IPS-20b (cell line): ENCODE results near the gene PCNP.
"Not testable (repeated sequence)": the region's sequence is repeated elsewhere in the genome, so short reads cannot be mapped to it uniquely, and the experiment has no call there.

ENCODE experiments used
- H3K27ac ChIP-seq: one replicate; pipeline ENCODE4 v1.5.1; 2013; ENCODE audit warnings: low read length
- H3K27me3 ChIP-seq: 2 replicates; pipeline ENCODE4 v1.6.1; 2013; ENCODE audit warnings: mild to moderate bottlenecking, low read length, inconsistent platforms; ENCODE audit not compliant: insufficient read depth
- H3K36me3 ChIP-seq: 2 replicates; pipeline ENCODE4 v1.6.1; 2013; ENCODE audit warnings: low read depth, mild to moderate bottlenecking, inconsistent platforms, low read length, moderate library complexity; ENCODE audit not compliant: insufficient read depth
- H3K4me1 ChIP-seq: 2 replicates; pipeline ENCODE4 v1.6.1; 2013; ENCODE audit warnings: mild to moderate bottlenecking, control low read depth, inconsistent platforms, low read length, moderate library complexity; ENCODE audit not compliant: insufficient read depth
- H3K4me3 ChIP-seq: 2 replicates; pipeline ENCODE4 v1.5.1; 2013; ENCODE audit warnings: mild to moderate bottlenecking, low read length, inconsistent platforms
- H3K9ac ChIP-seq: 2 replicates; pipeline ENCODE4 v1.6.1; 2013; ENCODE audit warnings: low read depth, mild to moderate bottlenecking, inconsistent platforms, low read length, moderate library complexity
- H3K9me3 ChIP-seq: 2 replicates; pipeline ENCODE4 v1.6.1; 2013; ENCODE audit warnings: mild to moderate bottlenecking, low read depth, low read length, inconsistent platforms; ENCODE audit not compliant: insufficient read depth

The PCNP gene

GRCh38 chr3:101618726-101619125, 44.7 kb downstream of the PCNP start:
- Histone ChIP-seq H3K9ac (no peak overlapping the region), H3K4me1 (no peaks in the 10 kb centered on the region), H3K36me3 (no peaks in the 10 kb centered on the region), H3K27me3 (no peaks in the 10 kb centered on the region), H3K4me3 (no peak overlapping the region), H3K27ac (no peak overlapping the region), H3K9me3 (no peaks in the 10 kb centered on the region)

GRCh38 chr3:101619734-101620133, 45.8 kb downstream of the PCNP start:
- H3K27me3 ChIP-seq, result no peaks in the 10 kb centered on the region
- no peak overlapping the region for H3K27ac ChIP-seq
- H3K9me3 ChIP-seq, result peaks cover 1% of the 10 kb centered on the region; the same call in 1 of the 2 replicates
- H3K4me3 ChIP-seq, result no peak overlapping the region
- no peaks in the 10 kb centered on the region for H3K4me1 ChIP-seq
- H3K36me3 ChIP-seq, result no peaks in the 10 kb centered on the region
- no peak overlapping the region for H3K9ac ChIP-seq

DNA sequence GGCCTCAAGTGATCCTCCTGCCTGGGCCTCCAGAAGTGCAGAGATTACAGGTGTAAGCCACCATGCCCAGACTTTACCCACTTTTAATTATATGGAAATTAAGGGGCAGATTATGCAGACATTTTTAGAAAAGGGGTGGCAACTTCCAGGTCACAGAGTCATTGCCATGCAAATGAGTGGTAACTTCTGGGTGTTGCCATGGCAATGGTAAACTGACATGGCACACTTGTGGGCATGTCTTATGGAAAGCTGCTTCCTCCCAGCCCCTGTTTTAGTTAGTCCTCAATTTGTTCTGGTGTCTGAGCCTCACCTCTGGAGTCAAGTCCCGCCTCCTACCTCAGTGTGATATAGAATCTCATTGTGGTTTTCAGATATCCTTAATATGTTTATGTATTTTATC, 49.7 kb downstream of the PCNP start:
- Histone ChIP-seq H3K9ac (no peak overlapping the region), H3K4me1 (peaks cover 3% of the 10 kb centered on the region; the same call in 1 of the 2 replicates), H3K27me3 (no peaks in the 10 kb centered on the region), H3K27ac (no peak overlapping the region), H3K36me3 (no peaks in the 10 kb centered on the region), H3K4me3 (no peak overlapping the region), H3K9me3 (peaks cover 8% of the 10 kb centered on the region; the same call in 1 of the 2 replicates)

DNA sequence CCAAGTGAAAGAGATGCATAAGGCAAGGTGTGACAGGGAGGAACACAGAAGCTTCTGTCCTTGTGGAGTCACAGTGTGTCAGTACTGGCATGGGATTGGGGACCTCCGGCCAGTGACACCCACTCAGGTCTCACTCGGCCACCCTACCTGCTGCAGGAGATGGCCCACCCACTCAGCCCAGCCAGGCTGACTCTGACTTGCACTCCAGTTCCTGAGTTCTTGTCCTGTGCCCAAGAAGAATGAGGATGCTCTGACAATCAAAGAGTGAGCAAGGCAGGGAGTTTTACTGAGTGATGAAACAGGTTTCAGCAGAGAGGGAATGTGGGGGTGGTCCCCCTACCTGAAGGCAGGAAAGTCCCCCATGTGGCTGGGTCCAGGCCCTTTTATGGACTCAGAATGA, 50.9 kb downstream of the PCNP start:
- Histone ChIP-seq H3K9me3 (peaks cover 8% of the 10 kb centered on the region; the same call in 1 of the 2 replicates), H3K36me3 (no peaks in the 10 kb centered on the region), H3K4me3 (no peak overlapping the region), H3K27ac (no peak overlapping the region), H3K27me3 (no peaks in the 10 kb centered on the region), H3K4me1 (peaks cover 3% of the 10 kb centered on the region; the same call in 1 of the 2 replicates), H3K9ac (no peak overlapping the region)

GRCh38 chr3:101625879-101626278, 51.9 kb downstream of the PCNP start:
- Histone ChIP-seq H3K4me1 (peaks cover 3% of the 10 kb centered on the region; the same call in 1 of the 2 replicates), H3K9ac (no peak overlapping the region), H3K27me3 (no peaks in the 10 kb centered on the region), H3K4me3 (no peak overlapping the region), H3K27ac (no peak overlapping the region), H3K9me3 (peaks cover 8% of the 10 kb centered on the region; the same call in 1 of the 2 replicates), H3K36me3 (no peaks in the 10 kb centered on the region)

- Histone ChIP-seq H3K4me3 (no peak overlapping the region), H3K9ac (no peak overlapping the region), H3K4me1 (peaks cover 3% of the 10 kb centered on the region; the same call in 1 of the 2 replicates), H3K36me3 (no peaks in the 10 kb centered on the region), H3K9me3 (peaks cover 8% of the 10 kb centered on the region; the same call in 1 of the 2 replicates), H3K27ac (no peak overlapping the region), H3K27me3 (no peaks in the 10 kb centered on the region)
Measured at GRCh38 chr3:101629219-101629618, 55.2 kb downstream of the PCNP start.

- no peaks in the 10 kb centered on the region for H3K9me3 ChIP-seq
- no peaks in the 10 kb centered on the region for H3K27me3 ChIP-seq
- no peak overlapping the region for H3K9ac ChIP-seq
- H3K36me3 ChIP-seq, result no peaks in the 10 kb centered on the region
- H3K4me1 ChIP-seq, result no peaks in the 10 kb centered on the region; the same call in 1 of the 2 replicates
- no peak overlapping the region for H3K27ac ChIP-seq
- no peak overlapping the region for H3K4me3 ChIP-seq
Measured at GRCh38 chr3:101631098-101631796, 57.3 kb downstream of the PCNP start.

DNA sequence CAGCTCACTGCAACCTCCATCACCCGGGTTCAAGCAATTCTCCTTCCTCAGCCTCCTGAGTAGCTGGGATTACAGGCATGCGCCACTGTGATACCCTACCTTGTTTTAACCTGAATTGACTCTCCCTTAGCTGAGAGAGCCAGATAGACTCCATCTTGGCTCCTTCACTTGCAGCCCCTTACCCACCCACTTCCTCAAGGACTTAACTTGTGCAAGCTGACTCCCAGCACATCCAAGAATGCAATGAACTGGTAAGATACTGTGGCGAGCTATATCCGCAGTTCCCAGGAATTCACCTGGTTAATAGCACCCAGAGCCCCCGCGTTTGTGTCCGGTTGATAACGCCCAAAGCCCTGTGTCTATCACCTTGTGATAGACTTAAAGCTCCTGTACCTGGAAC, 58.0 kb downstream of the PCNP start:
- not testable (repeated sequence) for H3K9me3 ChIP-seq, H3K4me1 ChIP-seq, H3K4me3 ChIP-seq, H3K36me3 ChIP-seq, H3K9ac ChIP-seq, H3K27ac ChIP-seq, H3K27me3 ChIP-seq

- Histone ChIP-seq H3K4me1 (no peaks in the 10 kb centered on the region), H3K27ac (no peak overlapping the region), H3K36me3 (no peaks in the 10 kb centered on the region), H3K9me3 (no peaks in the 10 kb centered on the region), H3K27me3 (no peaks in the 10 kb centered on the region), H3K4me3 (no peak overlapping the region), H3K9ac (no peak overlapping the region)
Measured at GRCh38 chr3:101632586-101632985, 58.6 kb downstream of the PCNP start.

- H3K36me3 ChIP-seq, result no peaks in the 10 kb centered on the region
- no peaks in the 10 kb centered on the region for H3K4me1 ChIP-seq
- no peaks in the 10 kb centered on the region for H3K9me3 ChIP-seq
- H3K9ac ChIP-seq, result no peak overlapping the region
- no peak overlapping the region for H3K27ac ChIP-seq
- no peaks in the 10 kb centered on the region for H3K27me3 ChIP-seq
- H3K4me3 ChIP-seq, result no peak overlapping the region
Measured at GRCh38 chr3:101633186-101633585, 59.2 kb downstream of the PCNP start.

- Histone ChIP-seq H3K4me3 (no peak overlapping the region), H3K27ac (no peak overlapping the region), H3K9ac (no peak overlapping the region), H3K4me1 (no peaks in the 10 kb centered on the region; the same call in 1 of the 2 replicates), H3K9me3 (no peaks in the 10 kb centered on the region), H3K27me3 (no peaks in the 10 kb centered on the region), H3K36me3 (no peaks in the 10 kb centered on the region)
Measured at GRCh38 chr3:101634591-101635196, 60.7 kb downstream of the PCNP start.

DNA sequence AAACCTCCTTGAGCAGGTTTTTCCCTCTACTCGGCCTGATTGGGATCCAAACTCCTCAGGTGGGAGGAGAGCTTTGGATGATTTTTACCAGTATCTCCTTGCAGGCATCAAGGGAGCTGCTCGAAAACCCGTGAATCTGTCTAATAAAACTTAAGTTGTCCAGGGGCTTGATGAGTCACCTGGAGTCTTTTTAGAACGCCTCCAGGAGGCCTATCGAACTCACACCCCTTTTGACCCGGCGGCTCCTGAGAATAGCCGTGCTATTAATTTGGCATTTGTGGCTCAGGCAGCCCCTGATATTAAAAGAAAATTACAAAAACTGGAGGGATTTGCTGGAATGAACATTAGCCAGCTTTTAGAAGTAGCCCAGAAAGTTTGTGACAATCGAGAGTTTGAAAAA, 61.4 kb downstream of the PCNP start:
- no peaks in the 10 kb centered on the region for H3K27me3 ChIP-seq
- H3K9me3 ChIP-seq, result no peaks in the 10 kb centered on the region
- H3K4me1 ChIP-seq, result no peaks in the 10 kb centered on the region; the same call in 1 of the 2 replicates
- no peaks in the 10 kb centered on the region for H3K36me3 ChIP-seq
- H3K27ac ChIP-seq, result no peak overlapping the region
- H3K4me3 ChIP-seq, result no peak overlapping the region
- H3K9ac ChIP-seq, result no peak overlapping the region
